Nephron (organoid): Measurements from ENCODE around the gene PHTF2.
"Not testable (repeated sequence)": the region's sequence is repeated elsewhere in the genome, so short reads cannot be mapped to it uniquely, and the experiment has no call there.

Experiments used
- H3K27ac Mint-ChIP-seq, 3 experiments: 2 replicates each; pipeline ENCODE4 v1.8.0; 2020; ENCODE audit warnings: mixed read lengths in 3 of 3, mild to moderate bottlenecking in 2 of 3, moderate library complexity in 1 of 3
- H3K27me3 Mint-ChIP-seq: 2 replicates; pipeline ENCODE4 v1.8.0; 2021; ENCODE audit warnings: low read depth, mild to moderate bottlenecking, moderate library complexity, mixed read lengths
- H3K36me3 Mint-ChIP-seq: 2 replicates; pipeline ENCODE4 v1.8.0; 2020; ENCODE audit warnings: low read depth, mixed read lengths
- H3K4me1 Mint-ChIP-seq: 2 replicates; pipeline ENCODE4 v1.8.0; 2020; ENCODE audit warnings: mixed read lengths
- H3K4me3 Mint-ChIP-seq, 3 experiments: 2 replicates each; pipeline ENCODE4 v1.8.0; 2020; ENCODE audit warnings: mild to moderate bottlenecking in 3 of 3, mixed read lengths in 3 of 3, moderate library complexity in 2 of 3
- H3K9me3 Mint-ChIP-seq: 2 replicates; pipeline ENCODE4 v1.8.0; 2020; ENCODE audit warnings: mixed read lengths
- TF ChIP-seq, protein P1 (sequence below), 3 experiments: fragments of 200-600 bp; sonication (generic); IDR thresholded peaks; one replicate each; pipeline ENCODE4 v1.5.0; 2021; ENCODE audit warnings: antibody characterized with exemption in 3 of 3; ENCODE audit not compliant: unreplicated experiment in 3 of 3

PHTF2 gene

DNA sequence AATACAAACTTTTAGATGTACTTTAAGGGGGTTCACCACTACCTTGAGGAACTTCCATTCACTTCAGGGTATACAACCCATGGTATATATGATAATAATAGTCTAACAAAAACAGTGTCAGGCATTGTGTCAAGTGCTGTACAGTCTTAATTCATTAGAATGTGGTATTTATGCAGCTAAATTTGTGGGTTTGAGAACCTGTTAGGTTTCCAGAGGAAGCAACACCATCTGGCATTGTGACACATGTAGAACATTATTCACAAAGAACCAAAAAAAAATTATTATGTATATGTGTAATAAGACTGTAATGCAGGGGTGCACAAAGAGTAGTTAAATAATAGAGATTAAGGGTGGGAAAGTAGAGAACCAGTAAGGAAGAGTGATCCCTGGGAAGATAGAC, 26.7 kb upstream of the PHTF2 start:
- Mint-ChIP-seq H3K4me1 (no peaks in the 10 kb centered on the region), H3K9me3 (peaks cover 12% of the 10 kb centered on the region), H3K36me3 (peaks cover 72% of the 10 kb centered on the region), H3K27me3 (no peaks in the 10 kb centered on the region), H3K4me3 (no peak overlapping the region), H3K27ac (no peak overlapping the region)
- TF ChIP-seq, protein P1, sequence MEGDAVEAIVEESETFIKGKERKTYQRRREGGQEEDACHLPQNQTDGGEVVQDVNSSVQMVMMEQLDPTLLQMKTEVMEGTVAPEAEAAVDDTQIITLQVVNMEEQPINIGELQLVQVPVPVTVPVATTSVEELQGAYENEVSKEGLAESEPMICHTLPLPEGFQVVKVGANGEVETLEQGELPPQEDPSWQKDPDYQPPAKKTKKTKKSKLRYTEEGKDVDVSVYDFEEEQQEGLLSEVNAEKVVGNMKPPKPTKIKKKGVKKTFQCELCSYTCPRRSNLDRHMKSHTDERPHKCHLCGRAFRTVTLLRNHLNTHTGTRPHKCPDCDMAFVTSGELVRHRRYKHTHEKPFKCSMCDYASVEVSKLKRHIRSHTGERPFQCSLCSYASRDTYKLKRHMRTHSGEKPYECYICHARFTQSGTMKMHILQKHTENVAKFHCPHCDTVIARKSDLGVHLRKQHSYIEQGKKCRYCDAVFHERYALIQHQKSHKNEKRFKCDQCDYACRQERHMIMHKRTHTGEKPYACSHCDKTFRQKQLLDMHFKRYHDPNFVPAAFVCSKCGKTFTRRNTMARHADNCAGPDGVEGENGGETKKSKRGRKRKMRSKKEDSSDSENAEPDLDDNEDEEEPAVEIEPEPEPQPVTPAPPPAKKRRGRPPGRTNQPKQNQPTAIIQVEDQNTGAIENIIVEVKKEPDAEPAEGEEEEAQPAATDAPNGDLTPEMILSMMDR (IDR thresholded peaks at IDR 0.05; ENCODE audit: unreplicated experiment in 3 of 3): no peak

DNA sequence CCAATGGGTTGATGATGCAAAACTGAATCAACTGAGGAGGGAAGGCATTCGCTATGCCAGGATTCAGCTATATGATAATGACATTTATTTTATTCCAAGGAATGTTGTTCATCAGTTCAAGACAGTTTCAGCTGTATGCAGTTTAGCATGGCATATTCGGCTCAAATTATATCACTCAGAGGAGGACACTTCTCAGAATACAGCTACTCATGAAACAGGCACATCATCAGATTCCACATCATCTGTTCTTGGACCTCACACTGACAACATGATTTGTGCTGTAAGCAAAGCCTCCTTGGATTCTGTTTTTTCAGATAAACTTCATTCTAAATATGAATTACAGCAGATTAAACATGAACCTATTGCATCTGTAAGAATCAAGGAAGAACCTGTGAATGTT, 20.0 kb upstream of the PHTF2 start:
- H3K36me3 Mint-ChIP-seq: peaks cover 74% of the 10 kb centered on the region
- H3K27ac Mint-ChIP-seq: no peak overlapping the region
- no peak overlapping the region for H3K4me3 Mint-ChIP-seq
- no peaks in the 10 kb centered on the region for H3K4me1 Mint-ChIP-seq
- TF ChIP-seq, protein P1 (IDR thresholded peaks at IDR 0.05; ENCODE audit: unreplicated experiment in 3 of 3): no peak
- peaks cover 15% of the 10 kb centered on the region for H3K9me3 Mint-ChIP-seq
- no peaks in the 10 kb centered on the region for H3K27me3 Mint-ChIP-seq

DNA sequence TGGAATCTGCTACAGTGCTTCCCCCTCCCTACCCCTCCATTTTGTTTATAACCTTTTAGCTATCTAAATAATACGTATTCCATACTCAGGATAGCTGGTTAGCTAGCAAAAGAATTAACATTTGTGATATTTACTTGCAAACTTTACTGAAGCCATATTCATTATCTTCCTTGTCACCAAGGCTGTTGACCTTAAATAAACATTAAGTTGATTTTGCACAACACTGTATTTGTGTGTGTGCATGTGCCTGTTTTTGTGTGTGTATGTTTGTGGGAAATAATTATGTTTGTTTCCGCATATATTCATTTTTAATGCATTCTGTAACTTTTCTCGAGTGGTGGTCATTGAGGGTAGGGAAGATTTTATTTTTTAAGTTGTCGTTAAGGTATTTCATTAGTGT, 16.2 kb upstream of the PHTF2 start:
- peaks cover 5% of the 10 kb centered on the region for H3K9me3 Mint-ChIP-seq
- TF ChIP-seq, protein P1 (IDR thresholded peaks at IDR 0.05; ENCODE audit: unreplicated experiment in 3 of 3): no peak
- no peak overlapping the region for H3K4me3 Mint-ChIP-seq
- no peaks in the 10 kb centered on the region for H3K4me1 Mint-ChIP-seq
- peaks cover 69% of the 10 kb centered on the region for H3K36me3 Mint-ChIP-seq
- no peaks in the 10 kb centered on the region for H3K27me3 Mint-ChIP-seq
- no peak overlapping the region for H3K27ac Mint-ChIP-seq

DNA sequence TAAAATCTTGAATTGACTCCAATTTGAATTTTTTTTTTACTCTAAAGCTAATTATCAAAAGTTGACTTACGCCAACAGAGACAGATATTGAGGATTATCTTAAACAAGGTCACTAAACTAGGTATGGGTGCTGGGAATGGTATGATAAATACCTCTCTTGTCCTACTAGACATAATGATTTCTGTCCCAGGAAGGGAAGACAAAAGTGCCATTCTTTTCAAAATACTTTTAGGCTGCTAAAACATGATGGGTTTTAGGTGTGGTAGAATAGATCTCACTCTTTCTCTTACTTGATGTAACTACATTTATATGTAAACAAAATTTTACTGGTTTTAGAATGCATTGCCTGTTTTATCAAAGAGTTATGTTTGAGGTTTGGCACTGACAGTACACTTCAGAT, 15.5 kb upstream of the PHTF2 start:
- H3K4me1 Mint-ChIP-seq: no peaks in the 10 kb centered on the region
- peaks cover 64% of the 10 kb centered on the region for H3K36me3 Mint-ChIP-seq
- no peak overlapping the region for H3K4me3 Mint-ChIP-seq
- H3K27ac Mint-ChIP-seq: no peak overlapping the region
- no peaks in the 10 kb centered on the region for H3K27me3 Mint-ChIP-seq
- TF ChIP-seq, protein P1 (IDR thresholded peaks at IDR 0.05; ENCODE audit: unreplicated experiment in 3 of 3): no peak
- H3K9me3 Mint-ChIP-seq: peaks cover 5% of the 10 kb centered on the region

DNA sequence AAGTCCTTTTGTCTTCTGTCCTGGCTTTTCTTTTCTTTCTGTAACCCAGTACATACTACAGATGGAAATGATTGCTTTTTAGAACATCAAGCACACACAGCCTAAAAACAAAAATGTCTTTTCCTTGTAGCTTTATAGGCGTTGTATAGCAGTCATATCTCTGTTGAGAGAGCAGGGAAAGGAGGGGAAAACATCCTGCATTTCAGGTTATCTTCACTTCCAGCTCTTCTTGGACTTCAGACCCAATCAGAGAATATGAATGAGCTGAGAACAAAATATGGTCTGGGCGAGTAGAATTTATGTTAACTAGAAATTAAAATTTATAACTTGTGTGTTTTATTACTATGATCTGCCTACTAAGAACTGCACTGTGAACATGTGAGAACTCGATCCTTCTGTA, 15.0 kb upstream of the PHTF2 start:
- Mint-ChIP-seq H3K9me3 (peaks cover 5% of the 10 kb centered on the region), H3K27ac (no peak overlapping the region), H3K36me3 (peaks cover 61% of the 10 kb centered on the region), H3K4me1 (no peaks in the 10 kb centered on the region), H3K27me3 (no peaks in the 10 kb centered on the region), H3K4me3 (no peak overlapping the region)
- TF ChIP-seq, protein P1 (IDR thresholded peaks at IDR 0.05; ENCODE audit: unreplicated experiment in 3 of 3): no peak

DNA sequence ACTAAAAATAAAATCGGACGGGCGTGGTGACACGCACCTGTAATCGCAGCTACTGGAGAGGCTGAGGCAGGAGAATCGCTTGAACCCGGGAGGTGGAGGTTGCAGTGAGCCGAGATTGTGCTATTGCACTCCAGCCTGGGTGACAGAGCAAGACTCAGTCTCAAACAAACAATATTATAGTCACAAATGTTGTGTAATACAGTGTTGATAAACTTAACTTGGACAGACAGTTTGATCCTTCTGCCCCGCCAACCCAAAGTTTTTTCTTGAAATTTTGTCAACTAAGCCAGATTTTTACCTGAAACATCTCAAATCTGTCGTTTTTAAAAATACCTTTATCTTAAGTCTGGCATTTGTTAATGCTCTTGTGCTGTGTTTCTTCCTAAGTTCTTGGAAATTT, 14.1 kb upstream of the PHTF2 start:
- H3K4me1 Mint-ChIP-seq, H3K27ac Mint-ChIP-seq, H3K4me3 Mint-ChIP-seq, H3K27me3 Mint-ChIP-seq, H3K9me3 Mint-ChIP-seq: not testable (repeated sequence)
- H3K36me3 Mint-ChIP-seq: peaks cover 66% of the 10 kb centered on the region
